Prostate gland (tissue), 2 donors: ENCODE results near the gene PADI6.

Source experiments
- CTCF ChIP-seq, 4 experiments: fragments of 200-600 bp in 2 of 4; fragments of 450-650 bp in 2 of 4; sonication (generic) in 2 of 4; IDR thresholded peaks; 1 replicate in 3 of 4; 2 replicates in 1 of 4; pipeline ENCODE4 v1.5.1; 2016 to 2019; ENCODE audit warnings: antibody characterized with exemption in 4 of 4, mild to moderate bottlenecking in 2 of 4, moderate library complexity in 2 of 4
- POLR2A ChIP-seq: fragments of 450-650 bp; IDR thresholded peaks from one replicate; pipeline ENCODE4 v1.6.1; 2016; ENCODE audit warnings: antibody characterized with exemption, mild to moderate bottlenecking
- POLR2AphosphoS5 ChIP-seq: sonication (generic); formaldehyde crosslinking; IDR thresholded peaks from one replicate; pipeline ENCODE4 v1.6.1; 2017; ENCODE audit warnings: antibody characterized with exemption

- no peak for TF ChIP-seq CTCF (IDR thresholded peaks at IDR 0.05)
- TF ChIP-seq POLR2AphosphoS5: no peak
- TF ChIP-seq POLR2A: no peak
Measured at GRCh38 chr1:17369466-17369865, 2.5 kb upstream of the PADI6 start.
